ENCODE measurements around the gene RPUSD1. TPM values are rescaled to one million over a fixed set of nuclear protein-coding genes. Genes with fewer than 3 reads are reported as not detected.
A peak's percentile ranks its signal among the peaks of the same experiment; 100 is the strongest.

RPUSD1 gene
- total RNA-seq, 1 donor from 2014 or later = 26.8 TPM

DNA sequence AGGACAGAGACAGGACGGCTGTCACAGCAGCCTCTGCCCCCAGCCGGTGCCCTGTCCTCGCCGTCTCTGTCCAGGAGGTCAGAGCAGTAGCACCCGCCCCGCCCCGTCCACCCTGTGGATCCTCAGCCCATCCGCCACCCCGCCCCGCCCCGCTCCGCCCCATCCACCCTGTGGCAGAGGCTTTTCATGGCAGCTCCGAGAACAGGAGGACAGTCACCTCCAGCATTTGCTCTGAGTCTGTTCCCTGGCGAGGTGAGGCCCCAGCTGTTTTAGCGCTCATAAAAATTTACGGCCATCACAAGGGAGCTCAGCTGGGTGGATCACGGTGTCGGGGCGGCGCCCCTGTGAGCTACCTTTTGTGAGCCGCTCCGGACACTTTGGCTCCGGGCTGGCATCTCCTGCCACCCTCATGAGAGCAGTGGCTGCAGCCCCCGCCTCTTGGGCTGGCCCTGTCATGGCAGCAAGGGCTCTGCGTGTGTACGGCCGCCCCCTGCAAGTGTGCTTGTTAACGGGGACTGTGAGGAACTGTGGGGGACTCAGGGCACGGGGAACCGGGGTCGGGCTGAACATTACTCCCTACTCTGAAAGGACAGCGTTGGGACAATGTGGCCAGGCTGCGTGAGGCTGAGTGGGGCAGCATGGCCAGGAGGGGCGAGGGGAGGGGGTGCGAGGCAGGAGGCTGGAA is 44.6 kb upstream of the RPUSD1 start:
- H3K27me3 Mint-ChIP-seq = peaks cover 3% of the 10 kb centered on the region
- TF ChIP-seq, protein P1, sequence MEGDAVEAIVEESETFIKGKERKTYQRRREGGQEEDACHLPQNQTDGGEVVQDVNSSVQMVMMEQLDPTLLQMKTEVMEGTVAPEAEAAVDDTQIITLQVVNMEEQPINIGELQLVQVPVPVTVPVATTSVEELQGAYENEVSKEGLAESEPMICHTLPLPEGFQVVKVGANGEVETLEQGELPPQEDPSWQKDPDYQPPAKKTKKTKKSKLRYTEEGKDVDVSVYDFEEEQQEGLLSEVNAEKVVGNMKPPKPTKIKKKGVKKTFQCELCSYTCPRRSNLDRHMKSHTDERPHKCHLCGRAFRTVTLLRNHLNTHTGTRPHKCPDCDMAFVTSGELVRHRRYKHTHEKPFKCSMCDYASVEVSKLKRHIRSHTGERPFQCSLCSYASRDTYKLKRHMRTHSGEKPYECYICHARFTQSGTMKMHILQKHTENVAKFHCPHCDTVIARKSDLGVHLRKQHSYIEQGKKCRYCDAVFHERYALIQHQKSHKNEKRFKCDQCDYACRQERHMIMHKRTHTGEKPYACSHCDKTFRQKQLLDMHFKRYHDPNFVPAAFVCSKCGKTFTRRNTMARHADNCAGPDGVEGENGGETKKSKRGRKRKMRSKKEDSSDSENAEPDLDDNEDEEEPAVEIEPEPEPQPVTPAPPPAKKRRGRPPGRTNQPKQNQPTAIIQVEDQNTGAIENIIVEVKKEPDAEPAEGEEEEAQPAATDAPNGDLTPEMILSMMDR (IDR thresholded peaks at IDR 0.05; ENCODE audit: unreplicated experiment) = no peak
- peaks cover 5% of the 10 kb centered on the region for H3K9me3 Mint-ChIP-seq (ENCODE audit: low read depth)
- no peaks in the 10 kb centered on the region for H3K4me1 Mint-ChIP-seq (ENCODE audit: low read depth)
- H3K27ac Mint-ChIP-seq = no peak overlapping the region
- DNase-seq (ENCODE audit: low spot score, unreplicated experiment) = no peak
- H3K4me3 Mint-ChIP-seq (ENCODE audit: low read depth) = no peak overlapping the region
- no peaks in the 10 kb centered on the region for H3K36me3 Mint-ChIP-seq (ENCODE audit: insufficient read depth)

DNA sequence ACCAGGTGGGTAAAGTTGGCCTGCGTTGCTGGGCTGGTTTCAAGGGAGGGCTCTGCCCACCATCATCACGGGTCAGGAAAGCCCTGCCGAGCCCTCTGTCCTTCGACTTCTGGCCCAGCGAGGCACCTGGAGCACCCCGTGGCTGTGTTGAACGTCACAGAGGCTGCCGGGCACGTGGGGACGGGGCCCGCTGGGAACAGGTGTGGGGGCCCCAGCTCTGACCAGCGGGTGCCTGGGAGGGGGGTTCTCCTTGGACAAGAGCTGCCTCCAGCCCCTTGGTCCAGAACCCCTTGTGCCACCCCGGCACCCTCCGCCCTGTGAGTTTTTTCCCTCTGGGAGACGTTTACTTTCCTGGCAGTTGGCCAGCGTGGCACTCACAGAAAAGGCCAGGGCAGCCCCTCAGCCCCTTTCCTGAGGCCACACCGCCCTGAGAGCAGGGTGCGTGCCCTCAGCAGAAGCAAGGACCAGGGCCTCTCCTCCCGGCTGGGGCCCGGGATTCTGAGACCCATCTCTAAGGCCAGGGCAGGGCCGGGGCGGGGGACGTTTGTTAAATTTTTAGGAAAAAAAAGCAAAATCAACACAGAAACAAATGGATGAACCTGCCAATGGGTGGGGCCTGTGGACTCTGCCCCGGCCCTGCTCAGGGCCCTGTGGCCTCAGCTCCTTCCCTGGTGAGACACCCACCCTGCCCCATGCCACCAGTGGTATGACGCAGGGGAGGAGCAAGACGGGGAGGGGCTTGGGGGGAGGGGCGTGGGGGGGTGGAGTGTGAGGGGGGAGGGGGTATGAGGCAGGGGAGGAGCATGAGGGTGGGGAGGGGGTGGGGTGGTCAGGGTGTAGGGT is 43.6 kb upstream of the RPUSD1 start:
- Mint-ChIP-seq H3K4me1 (ENCODE audit: low read depth) (no peaks in the 10 kb centered on the region), H3K4me3 (ENCODE audit: low read depth) (no peak overlapping the region), H3K27ac (no peak overlapping the region), H3K36me3 (ENCODE audit: insufficient read depth) (no peaks in the 10 kb centered on the region), H3K27me3 (peaks cover 3% of the 10 kb centered on the region), H3K9me3 (ENCODE audit: low read depth) (peaks cover 5% of the 10 kb centered on the region)
- TF ChIP-seq, protein P1 (IDR thresholded peaks at IDR 0.05; ENCODE audit: unreplicated experiment) = no peak
- no peak for DNase-seq (ENCODE audit: low spot score, unreplicated experiment)

DNA sequence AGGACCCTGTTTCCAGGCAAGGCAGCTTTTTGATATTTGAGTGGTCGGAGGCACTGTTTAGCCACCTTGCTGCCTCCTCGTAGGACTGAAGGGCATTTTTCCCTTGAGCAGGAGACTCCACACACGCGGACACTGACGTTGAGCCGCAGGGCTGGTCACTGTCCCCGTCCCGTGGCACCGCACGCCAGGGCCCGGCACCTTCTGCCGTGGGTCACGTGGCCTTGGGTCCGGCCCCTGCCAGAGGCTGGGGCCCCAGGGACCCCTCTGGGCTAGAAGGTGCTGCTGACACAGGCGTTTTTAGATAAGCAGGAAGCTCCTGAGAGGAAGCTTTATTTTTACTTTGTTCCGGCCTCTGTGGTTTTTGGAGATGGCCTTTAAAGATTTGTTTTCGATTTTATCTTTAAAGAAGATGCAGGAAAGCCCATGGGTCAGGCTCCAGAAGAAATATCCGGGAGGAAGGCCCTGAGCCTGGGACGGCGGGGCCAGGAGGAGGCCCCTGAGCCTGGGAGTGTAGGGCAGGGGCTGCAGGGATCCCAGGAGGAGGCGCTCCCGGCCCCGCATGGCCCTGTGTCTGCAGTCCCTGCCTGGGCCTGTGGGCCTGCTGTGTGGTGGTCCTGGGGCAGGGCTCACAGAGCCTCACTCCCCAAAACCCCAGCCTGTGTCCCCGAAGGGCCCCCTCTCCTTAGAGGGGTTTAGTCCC is 42.8 kb upstream of the RPUSD1 start:
- no peak for DNase-seq (ENCODE audit: low spot score, unreplicated experiment)
- Mint-ChIP-seq H3K36me3 (ENCODE audit: insufficient read depth) (no peaks in the 10 kb centered on the region), H3K4me1 (ENCODE audit: low read depth) (no peaks in the 10 kb centered on the region), H3K27me3 (peaks cover 4% of the 10 kb centered on the region), H3K27ac (no peak overlapping the region), H3K4me3 (ENCODE audit: low read depth) (no peak overlapping the region), H3K9me3 (ENCODE audit: low read depth) (no peaks in the 10 kb centered on the region)
- TF ChIP-seq, protein P1 (IDR thresholded peaks at IDR 0.05; ENCODE audit: unreplicated experiment) = no peak

DNA sequence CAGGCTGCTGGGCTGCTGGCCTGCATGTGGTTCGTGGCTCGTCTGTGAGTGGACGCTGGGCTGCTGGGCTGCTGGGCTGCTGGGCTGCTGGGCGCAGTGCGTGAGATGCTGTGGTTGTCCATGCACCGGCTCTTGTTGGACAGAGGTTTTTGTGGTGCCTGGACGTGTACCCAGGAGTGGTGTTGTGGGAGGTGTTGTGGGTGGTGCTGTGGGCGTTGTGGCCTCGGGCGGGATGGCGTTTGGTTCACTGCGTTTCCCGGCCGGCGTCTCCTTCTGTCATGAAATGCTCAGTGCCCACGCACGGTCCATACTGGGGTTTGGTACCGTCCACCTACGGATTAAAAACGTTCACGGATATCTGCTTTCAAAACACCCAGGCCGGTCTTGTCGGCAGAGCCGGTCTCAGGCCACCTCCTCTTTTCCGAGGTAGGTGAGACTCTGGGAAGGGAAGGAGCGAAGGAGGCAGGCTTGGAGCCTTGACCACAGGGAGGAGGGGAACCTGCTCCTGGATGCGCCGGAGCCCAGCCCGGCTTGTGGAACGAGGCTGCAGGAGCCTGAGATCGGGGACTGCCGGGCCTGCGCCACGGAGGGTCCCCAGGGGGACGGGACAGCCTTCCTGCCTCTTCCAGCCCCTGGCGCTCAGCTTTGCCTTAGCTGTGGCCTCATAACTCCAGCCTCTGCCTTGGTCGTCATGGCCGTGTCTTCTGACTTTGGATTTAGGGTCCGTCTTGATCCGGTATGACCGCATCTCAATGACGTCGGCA is 42.1 kb upstream of the RPUSD1 start:
- Mint-ChIP-seq H3K36me3 (ENCODE audit: insufficient read depth) (no peaks in the 10 kb centered on the region), H3K27me3 (peaks cover 10% of the 10 kb centered on the region), H3K4me3 (ENCODE audit: low read depth) (no peak overlapping the region), H3K9me3 (ENCODE audit: low read depth) (no peaks in the 10 kb centered on the region), H3K27ac (peak overlapping the region; percentile 31), H3K4me1 (ENCODE audit: low read depth) (no peaks in the 10 kb centered on the region)
- TF ChIP-seq, protein P1 (IDR thresholded peaks at IDR 0.05; ENCODE audit: unreplicated experiment) = no peak
- no peak for DNase-seq (ENCODE audit: low spot score, unreplicated experiment)

Measured in progenitor cell of endocrine pancreas (in vitro differentiated cells).